Uterus (tissue), 4 donors: ENCODE data around the gene CHRM4. TPM values are rescaled to one million over a fixed set of nuclear protein-coding genes. Genes with fewer than 3 reads are reported as not detected.

Source experiments
- DNase-seq, 2 donors: peaks; one replicate each; pipeline ENCODE4 v3.0.0-alpha.2; 2019 to 2020
- H3K27ac ChIP-seq, 2 donors: fragments of 200-600 bp; sonication (generic); 1 replicate in 1 of 2; 2 replicates in 1 of 2; pipeline ENCODE4 v1.5.1; 2016 to 2018
- H3K27me3 ChIP-seq, 2 donors: fragments of 200-600 bp; sonication (generic); one replicate each; pipeline ENCODE4 v1.5.1; 2018 to 2019; ENCODE audit warnings: control low read depth in 1 of 2
- H3K36me3 ChIP-seq, 2 donors: fragments of 200-600 bp; sonication (generic); one replicate each; pipeline ENCODE4 v1.5.1; 2019; ENCODE audit warnings: control low read depth in 1 of 2
- H3K4me1 ChIP-seq, 2 donors: fragments of 200-600 bp; sonication (generic); one replicate each; pipeline ENCODE4 v1.5.1; 2018 to 2019; ENCODE audit warnings: control low read depth in 1 of 2
- H3K4me3 ChIP-seq, 2 donors: fragments of 200-600 bp; sonication (generic); 1 replicate in 1 of 2; 2 replicates in 1 of 2; pipeline ENCODE4 v1.5.1; 2018 to 2019; ENCODE audit warnings: mild to moderate bottlenecking in 1 of 2
- H3K9me3 ChIP-seq, 2 donors: fragments of 200-600 bp; sonication (generic); one replicate each; pipeline ENCODE4 v1.5.1; 2019; ENCODE audit warnings: control low read depth in 1 of 2
- POLR2A ChIP-seq, 2 donors: fragments of 450-650 bp; IDR thresholded peaks; one replicate each; pipeline ENCODE4 v1.6.1; 2016; ENCODE audit warnings: antibody characterized with exemption in 2 of 2, mild to moderate bottlenecking in 1 of 2, moderate library complexity in 1 of 2
- intact Hi-C: fragments of 100-400 bp; cut with DNase I; formaldehyde crosslinking; loops from one replicate; pipeline ENCODE4 v1.15.1; 2023; ENCODE audit warnings: low total_unique reads
- total RNA-seq, 4 donors: library from RNA; depleted of rRNA in 3 of 4; stranded (reverse); fragments of >200 nt in 3 of 4; gene quantifications; one replicate each; pipeline versions ENCODE4 v1.1.0 to v1.2.4, GENCODE V29; 2014 to 2023
- TF ChIP-seq, protein P1 (sequence below), 4 experiments: fragments of 200-600 bp in 2 of 4; fragments of 450-650 bp in 2 of 4; sonication (generic) in 2 of 4; IDR thresholded peaks; one replicate each; pipeline ENCODE4 v1.5.1; 2016 to 2019; ENCODE audit warnings: antibody characterized with exemption in 4 of 4, mild to moderate bottlenecking in 2 of 4, moderate library complexity in 1 of 4
- donor health status: DM: yes; HTN: yes; CAD: no.

Gene CHRM4
- total RNA-seq, 4 donors from 2014 or later: 0.14 to 0.67 TPM; not detected in 2

DNA sequence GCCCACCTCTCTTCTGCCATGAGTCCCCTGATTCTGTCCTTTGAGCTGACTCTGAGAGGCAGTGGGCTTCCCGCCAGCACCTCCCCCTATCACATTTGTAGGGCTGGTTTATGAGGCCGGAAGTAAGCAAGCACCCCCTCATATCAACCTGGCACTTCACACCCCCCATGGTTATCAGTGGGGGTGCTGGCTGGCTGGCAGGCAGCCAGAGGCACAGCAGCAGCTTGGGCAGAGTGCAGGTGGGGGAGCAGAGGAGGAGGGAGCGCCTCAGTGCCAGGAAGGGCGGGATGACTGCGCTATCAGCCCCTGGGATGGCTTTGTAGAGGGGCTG, 22.9 kb upstream of the CHRM4 start:
- no peaks in the 10 kb centered on the region for H3K9me3 ChIP-seq
- no peak overlapping the region for H3K4me3 ChIP-seq

DNA sequence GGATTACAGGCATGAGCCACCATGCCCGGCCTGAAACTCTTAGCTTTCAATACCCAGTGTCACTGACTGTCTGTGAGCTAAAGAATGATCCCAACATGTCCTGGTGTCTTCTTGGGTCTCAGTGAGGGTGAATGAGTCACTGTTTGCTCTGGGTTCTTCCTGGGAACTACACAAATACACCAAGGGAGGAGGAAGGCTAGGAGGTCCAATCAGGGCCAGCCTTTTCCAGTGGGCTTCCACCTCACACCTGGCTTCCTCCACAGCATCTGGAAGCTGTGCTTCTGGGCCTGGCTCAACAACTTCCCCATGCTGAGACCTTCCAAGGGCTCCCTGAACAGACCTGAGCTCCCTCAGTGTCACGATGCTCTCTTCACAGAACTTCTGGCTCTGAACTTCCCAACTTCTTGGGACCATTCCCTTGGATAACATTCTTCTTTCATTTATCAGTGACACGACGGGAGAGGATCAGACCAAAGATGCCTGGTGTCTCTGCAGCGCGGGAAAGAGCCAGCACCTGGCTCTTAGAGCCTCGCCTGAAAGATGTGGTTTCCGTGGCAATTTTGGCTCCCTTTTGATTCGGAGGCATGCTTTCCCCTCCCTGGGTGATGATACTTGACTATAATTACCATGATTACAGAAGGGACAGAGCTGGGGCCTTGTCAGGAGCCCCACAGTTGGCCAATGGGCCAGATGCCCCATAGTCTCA, 22.3 kb upstream of the CHRM4 start:
- Histone ChIP-seq H3K27me3 (no peaks in the 10 kb centered on the region), H3K9me3 (no peaks in the 10 kb centered on the region), H3K27ac (no peak overlapping the region), H3K36me3 (no peaks in the 10 kb centered on the region), H3K4me3 (no peak overlapping the region), H3K4me1 (no peaks in the 10 kb centered on the region)
- TF ChIP-seq, protein P1, sequence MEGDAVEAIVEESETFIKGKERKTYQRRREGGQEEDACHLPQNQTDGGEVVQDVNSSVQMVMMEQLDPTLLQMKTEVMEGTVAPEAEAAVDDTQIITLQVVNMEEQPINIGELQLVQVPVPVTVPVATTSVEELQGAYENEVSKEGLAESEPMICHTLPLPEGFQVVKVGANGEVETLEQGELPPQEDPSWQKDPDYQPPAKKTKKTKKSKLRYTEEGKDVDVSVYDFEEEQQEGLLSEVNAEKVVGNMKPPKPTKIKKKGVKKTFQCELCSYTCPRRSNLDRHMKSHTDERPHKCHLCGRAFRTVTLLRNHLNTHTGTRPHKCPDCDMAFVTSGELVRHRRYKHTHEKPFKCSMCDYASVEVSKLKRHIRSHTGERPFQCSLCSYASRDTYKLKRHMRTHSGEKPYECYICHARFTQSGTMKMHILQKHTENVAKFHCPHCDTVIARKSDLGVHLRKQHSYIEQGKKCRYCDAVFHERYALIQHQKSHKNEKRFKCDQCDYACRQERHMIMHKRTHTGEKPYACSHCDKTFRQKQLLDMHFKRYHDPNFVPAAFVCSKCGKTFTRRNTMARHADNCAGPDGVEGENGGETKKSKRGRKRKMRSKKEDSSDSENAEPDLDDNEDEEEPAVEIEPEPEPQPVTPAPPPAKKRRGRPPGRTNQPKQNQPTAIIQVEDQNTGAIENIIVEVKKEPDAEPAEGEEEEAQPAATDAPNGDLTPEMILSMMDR (IDR thresholded peaks at IDR 0.05): no peak
- no peak for TF ChIP-seq POLR2A (IDR thresholded peaks at IDR 0.05)
- no peak for DNase-seq
- intact Hi-C loops: no loop called here

More for the DNA sequence above, 22.9 kb upstream of the CHRM4 start:
- intact Hi-C loops: no loop called here
- Histone ChIP-seq H3K4me1 (no peaks in the 10 kb centered on the region), H3K36me3 (no peaks in the 10 kb centered on the region), H3K27ac (no peak overlapping the region), H3K27me3 (no peaks in the 10 kb centered on the region)
- no peak for DNase-seq
- no peak for TF ChIP-seq POLR2A (IDR thresholded peaks at IDR 0.05)
- TF ChIP-seq, protein P1 (IDR thresholded peaks at IDR 0.05): no peak

DNA sequence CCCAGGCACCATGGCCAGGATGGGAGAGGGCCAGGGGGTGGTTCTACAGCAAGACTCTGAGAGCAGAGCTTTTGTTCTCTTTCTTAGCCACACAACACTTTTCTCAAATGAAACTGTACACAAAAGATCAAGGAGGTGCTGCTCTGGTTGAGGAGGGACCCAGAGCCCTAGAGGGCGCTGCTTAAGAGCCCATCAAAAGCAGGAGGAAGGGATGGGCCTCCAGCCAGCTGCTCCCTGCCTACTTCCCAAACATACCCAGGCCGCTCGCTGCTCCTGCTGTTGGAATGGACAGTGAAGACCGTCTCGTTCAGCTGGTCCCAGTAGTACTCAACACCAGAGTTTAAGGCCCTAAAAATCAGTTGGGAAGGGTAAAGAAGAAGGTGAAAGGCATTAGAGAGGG, 18.4 kb upstream of the CHRM4 start:
- TF ChIP-seq, protein P1 (IDR thresholded peaks at IDR 0.05): no peak
- intact Hi-C loops: no loop called here
- Histone ChIP-seq H3K4me3 (no peak overlapping the region), H3K9me3 (no peaks in the 10 kb centered on the region), H3K36me3 (no peaks in the 10 kb centered on the region), H3K4me1 (no peaks in the 10 kb centered on the region), H3K27me3 (no peaks in the 10 kb centered on the region), H3K27ac (no peak overlapping the region)
- no peak for DNase-seq

DNA sequence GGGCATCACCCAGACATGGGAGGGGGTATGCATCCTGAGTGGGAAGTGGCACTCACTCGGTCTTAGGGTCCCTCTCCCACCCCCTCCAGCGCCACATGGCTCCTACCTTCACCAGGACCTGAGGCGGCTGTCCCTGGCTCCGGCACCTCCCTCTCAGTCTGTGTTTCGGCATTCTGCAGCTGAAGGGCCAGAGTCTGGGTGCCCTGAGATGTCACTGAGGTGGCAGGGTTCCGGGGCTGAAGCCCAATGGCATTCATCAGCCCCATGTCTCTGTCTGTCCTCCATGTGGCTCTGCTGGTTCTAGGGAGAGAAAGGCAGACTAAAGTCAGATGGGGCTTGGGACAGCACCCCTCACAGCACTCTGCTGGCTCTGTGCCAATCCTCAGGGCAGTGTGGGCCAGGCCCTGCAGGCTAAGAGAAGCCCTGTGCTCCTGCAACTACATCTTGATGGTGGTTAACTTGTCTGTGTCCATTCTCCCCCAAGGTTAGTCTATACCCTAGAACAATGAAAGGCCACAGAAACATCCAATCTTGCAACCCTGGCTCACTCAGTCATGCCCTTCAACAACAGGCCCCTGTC, 16.9 kb upstream of the CHRM4 start:
- H3K27me3 ChIP-seq: no peaks in the 10 kb centered on the region
- no peaks in the 10 kb centered on the region for H3K9me3 ChIP-seq
- H3K36me3 ChIP-seq: no peaks in the 10 kb centered on the region
- no peak overlapping the region for H3K27ac ChIP-seq
- H3K4me3 ChIP-seq: no peak overlapping the region
- intact Hi-C loops: no loop called here
- no peaks in the 10 kb centered on the region for H3K4me1 ChIP-seq
- TF ChIP-seq, protein P1 (IDR thresholded peaks at IDR 0.05): no peak
- DNase-seq: no peak

DNA sequence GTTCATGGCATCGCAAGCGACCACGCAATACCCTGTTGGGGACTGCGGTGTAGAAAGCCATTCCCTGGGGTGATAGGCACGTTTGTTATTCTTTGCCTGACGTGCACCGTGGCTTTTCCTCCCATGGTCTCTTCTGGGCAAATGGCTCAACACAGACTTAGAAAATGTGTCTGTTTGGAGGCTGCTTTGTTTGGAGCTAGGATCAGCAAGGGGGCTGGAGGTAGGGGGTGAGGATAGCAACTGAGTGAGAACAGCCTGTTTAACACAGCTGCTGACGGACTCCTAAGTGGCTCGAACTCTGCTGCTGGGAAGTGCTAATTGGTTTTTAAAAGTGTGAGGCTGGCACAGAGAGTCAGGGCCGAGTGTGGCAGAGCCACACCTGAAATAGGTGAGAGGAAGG, 16.1 kb upstream of the CHRM4 start:
- intact Hi-C loops: no loop called here
- H3K36me3 ChIP-seq: no peaks in the 10 kb centered on the region

More for the DNA sequence above, 16.1 kb upstream of the CHRM4 start:
- Histone ChIP-seq H3K9me3 (no peaks in the 10 kb centered on the region), H3K27ac (no peak overlapping the region), H3K4me1 (no peaks in the 10 kb centered on the region), H3K4me3 (no peak overlapping the region), H3K27me3 (no peaks in the 10 kb centered on the region)
- no peak for TF ChIP-seq POLR2A (IDR thresholded peaks at IDR 0.05)
- TF ChIP-seq, protein P1 (IDR thresholded peaks at IDR 0.05): no peak
- no peak for DNase-seq
